AG20443 (cell line): ENCODE results near the gene USP6NL.

Source experiments
- DNase-seq: peaks from one replicate; pipeline ENCODE4 v3.0.0; 2012; ENCODE audit warnings: low spot score, mixed read lengths

The USP6NL gene

DNA sequence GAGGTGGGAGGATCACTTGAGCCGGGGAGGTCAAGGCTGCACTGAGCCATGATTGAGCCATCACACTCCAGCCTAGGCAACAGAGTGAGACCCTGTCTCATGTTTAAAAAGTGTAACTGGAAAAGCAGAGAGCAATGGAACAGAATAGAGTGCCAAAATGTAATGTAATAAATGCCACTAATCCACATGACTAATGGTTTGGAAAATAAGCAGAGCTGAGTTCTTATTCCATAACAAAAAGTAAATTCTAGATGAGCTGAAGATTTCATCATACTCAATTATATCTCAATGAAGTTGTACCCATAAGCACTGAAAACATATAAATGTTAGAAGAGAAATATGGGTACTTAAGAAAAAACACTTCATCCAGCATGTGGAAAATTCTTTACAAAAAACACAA, 132.6 kb downstream of the USP6NL start:
- no peak for DNase-seq

DNA sequence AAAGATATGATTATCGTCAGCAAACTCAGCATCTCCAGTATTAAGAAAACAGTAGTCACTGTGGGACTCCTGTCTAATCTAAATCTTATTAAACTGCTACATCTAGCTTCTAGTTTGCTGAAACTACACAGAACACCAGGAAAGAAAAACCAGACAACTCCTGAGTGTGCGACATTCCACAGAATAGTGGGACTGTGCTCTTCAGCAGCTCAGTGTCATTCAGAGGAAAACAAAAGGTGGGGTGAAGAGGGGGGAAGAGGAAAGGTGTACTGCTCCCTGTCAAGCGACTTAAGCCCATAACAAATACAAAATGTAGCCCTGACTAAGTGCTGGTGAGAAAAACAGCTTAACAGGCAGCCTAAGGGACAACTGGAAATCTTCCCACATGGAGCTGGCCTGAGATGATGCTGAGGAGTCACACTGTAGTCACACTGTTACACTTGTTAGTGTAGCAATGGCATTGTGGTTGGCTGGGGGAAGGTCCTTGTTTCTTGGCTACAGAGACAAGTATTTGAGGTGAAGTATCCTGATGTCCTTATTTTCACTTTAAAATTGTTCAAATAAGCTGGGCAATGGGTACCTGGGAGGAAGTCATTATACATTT, 135.5 kb downstream of the USP6NL start:
- peak; percentile 20 for DNase-seq

DNA sequence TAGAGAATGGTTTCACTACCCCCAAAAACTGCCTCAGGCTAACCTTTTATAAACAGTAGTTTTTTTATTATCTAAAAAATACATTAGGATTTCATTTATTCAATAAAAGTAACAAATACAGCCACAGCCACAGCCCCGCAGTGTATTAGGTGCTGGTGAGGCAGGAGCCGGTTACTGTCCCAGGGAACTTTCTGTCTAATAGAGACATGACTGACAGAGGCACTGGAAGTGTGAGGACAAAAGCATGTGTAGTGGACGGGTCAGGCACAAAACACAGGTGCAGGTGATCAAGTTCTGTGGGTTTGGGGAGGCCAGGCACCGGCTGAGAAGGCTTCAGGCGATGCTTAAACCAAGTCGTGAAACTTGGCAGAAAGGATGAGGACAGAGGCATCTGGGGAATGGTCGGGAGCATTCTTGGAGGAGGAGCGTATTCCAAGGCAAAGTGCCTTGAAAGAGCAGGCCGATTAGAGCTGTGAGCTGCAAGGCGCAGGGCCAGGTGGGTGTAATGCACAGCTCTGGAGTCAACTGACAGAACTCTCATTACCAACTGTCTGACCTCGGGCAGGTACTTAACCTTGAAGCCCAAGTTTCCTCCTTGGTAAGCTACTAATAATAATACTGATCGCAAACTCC, 138.2 kb downstream of the USP6NL start:
- no peak for DNase-seq

GRCh38 chr10:11472158-11472753, 139.2 kb downstream of the USP6NL start:
- peak; percentile 77 for DNase-seq

- no peak for DNase-seq
Measured at GRCh38 chr10:11469575-11470391, 141.7 kb downstream of the USP6NL start.

- no peak for DNase-seq
Measured at GRCh38 chr10:11468126-11468742, 143.2 kb downstream of the USP6NL start.

GRCh38 chr10:11465406-11465805, 146.0 kb downstream of the USP6NL start:
- no peak for DNase-seq

- DNase-seq, result no peak
Measured at GRCh38 chr10:11463111-11463510, 148.3 kb downstream of the USP6NL start.

- no peak for DNase-seq
Measured at GRCh38 chr10:11462071-11462470, 149.4 kb downstream of the USP6NL start.

DNA sequence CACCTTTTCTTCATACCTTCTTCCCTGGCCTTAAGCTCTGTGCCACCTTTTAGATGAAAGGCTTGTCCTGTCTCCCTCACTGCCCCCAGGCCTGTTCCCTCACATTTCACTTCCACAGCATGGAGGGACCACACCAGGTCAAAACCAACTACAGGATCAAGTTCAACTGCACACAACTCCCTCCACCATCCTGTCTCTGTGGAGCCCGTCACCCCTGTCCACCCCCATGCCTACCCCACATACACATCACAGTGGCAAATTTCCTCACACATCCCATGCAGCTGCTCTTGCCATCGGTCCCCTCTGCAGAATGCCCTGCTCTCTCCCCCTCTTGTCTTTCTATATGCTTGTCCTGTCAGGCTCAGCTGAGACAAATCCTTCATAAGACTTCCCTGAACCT, 154.1 kb downstream of the USP6NL start:
- DNase-seq, result no peak

- DNase-seq, result no peak
Measured at GRCh38 chr10:11454958-11455566, 156.4 kb downstream of the USP6NL start.

DNA sequence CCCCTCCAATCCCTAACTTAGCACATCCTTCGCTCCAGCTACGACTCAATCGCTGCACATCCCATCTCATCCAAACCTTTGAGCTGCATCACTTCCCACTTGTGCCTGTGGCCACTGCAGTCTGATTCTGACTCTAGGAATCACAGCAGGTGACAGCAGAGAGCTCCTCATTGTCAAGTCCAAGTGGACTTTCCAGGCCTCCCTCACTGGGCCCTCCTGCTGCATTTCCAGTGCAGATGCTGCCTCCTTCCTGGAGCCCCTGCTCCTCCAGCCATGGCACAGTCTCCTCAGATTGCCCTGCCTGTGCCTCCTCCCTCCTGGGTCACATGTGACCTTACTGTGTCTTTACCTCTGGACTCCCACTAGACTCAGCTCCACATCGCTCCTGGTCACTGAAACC, 157.3 kb downstream of the USP6NL start:
- DNase-seq, result no peak

DNA sequence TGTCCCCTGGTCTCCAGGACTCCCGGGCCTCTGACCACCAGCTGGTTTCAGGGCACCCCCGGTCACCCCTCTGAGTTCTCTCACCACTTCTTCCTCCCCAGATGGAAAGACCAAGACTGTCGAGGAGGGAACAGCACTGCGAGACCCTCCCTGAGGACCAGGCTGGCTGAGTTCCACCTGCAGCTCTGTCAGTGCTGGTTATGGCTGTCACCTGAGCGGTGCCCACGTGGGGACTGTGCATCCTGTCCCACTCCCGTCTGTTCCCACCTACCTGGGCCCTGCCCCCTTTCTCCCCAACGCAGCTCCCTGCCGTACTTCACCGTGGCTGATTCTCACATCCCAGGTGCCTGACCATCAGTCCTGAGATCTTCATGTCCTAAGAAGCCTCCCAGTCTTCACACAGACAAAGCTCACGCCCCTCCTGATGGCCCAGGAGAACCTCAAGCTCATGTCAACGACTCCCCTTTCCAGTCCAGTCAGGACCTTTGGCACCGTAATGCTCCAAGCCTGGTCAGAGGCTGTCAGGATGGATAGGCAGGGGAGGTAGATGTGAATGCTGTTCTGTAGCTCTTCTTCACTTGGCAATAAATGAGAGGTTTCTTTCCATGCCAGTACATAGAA, 159.7 kb downstream of the USP6NL start:
- no peak for DNase-seq

- DNase-seq, result no peak
Measured at GRCh38 chr10:11450427-11450826, 161.0 kb downstream of the USP6NL start.

DNA sequence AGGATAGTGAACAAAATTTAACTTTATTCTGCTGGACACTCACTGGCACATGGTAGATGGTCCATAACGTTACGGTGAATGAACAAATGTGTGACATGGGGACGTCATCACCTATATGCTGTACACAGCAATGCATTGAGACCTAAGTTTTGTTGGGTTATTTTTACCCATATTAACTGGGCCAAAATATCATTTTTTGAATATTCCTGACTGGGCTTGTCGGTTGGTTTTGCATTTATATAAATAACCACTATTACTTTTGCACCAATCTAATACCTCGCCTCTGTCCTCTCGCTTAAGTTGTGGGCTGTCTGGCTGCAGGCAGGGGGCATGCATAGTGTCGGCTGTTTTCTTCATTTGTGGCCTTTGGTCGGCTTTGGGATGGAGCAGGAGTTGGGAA, 161.7 kb downstream of the USP6NL start:
- DNase-seq, result no peak

DNA sequence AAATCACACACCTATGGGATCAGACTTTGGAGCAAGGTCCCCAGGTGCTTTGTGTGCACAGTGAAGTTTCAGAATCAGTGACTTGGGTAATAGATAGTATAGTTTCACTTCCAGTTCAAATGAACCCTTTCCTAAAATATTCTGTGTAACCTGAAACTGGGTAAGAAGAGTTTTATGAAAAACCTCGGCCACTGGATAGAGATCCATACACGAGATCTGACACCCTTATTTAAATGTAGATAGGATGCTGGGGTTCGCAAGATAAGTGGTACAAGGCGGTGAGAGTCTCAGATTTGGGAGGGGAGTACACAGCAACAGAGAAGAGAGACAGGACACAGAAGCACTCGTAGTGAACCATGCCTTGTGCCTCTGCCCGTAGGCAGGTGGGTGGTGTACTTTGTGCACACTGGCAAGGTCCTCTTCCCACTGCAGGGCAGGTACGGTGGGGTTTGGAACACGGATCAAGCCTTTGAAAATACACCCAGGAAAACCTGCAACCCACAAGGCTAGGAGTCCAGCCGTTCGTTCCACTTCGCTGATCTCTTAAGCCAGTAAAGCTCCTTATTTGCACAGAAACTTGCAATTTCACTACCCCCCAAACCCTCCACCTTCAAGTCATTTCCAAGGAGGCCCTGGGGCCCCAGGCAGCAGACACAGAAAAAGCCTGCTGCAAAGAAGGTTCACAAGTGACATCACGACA, 162.8 kb downstream of the USP6NL start:
- DNase-seq, result no peak

GRCh38 chr10:11448190-11448544, 163.3 kb downstream of the USP6NL start:
- DNase-seq, result no peak

- DNase-seq, result no peak
Measured at GRCh38 chr10:11447586-11447985, 163.9 kb downstream of the USP6NL start.

GRCh38 chr10:11446864-11447263, 164.6 kb downstream of the USP6NL start:
- DNase-seq, result no peak

- DNase-seq, result no peak
Measured at GRCh38 chr10:11446133-11446532, 165.3 kb downstream of the USP6NL start.
